Panc1 (cell line): Measurements from ENCODE around the gene OR2V2.

Experiments used
- CTCF ChIP-seq: fragments of 450-650 bp; IDR thresholded peaks from 2 replicates; pipeline ENCODE4 v1.5.1; 2017; ENCODE audit warnings: mild to moderate bottlenecking
- POLR2AphosphoS5 ChIP-seq: IDR thresholded peaks from 2 replicates; pipeline ENCODE4 v1.6.1; 2012; ENCODE audit warnings: mild to moderate bottlenecking, low read depth, low read length, moderate library complexity
- TCF7L2 ChIP-seq: IDR thresholded peaks from 2 replicates; pipeline ENCODE4 v1.6.1; 2011; ENCODE audit warnings: mild to moderate bottlenecking, low read depth, low read length, inconsistent platforms

GRCh38 chr5:181111010-181111409 lies 36.4 kb upstream of the OR2V2 start:
- no peak for TF ChIP-seq CTCF
- no peak for TF ChIP-seq POLR2AphosphoS5
- no peak for TF ChIP-seq TCF7L2
